ENCODE results near the gene PLXNC1. TPM values are rescaled to one million over a fixed set of nuclear protein-coding genes. Genes with fewer than 3 reads are reported as not detected.
A peak's percentile ranks its signal among the peaks of the same experiment; 100 is the strongest.

The PLXNC1 gene
- total and polyA plus RNA-seq, 4 donors: 1.7 to 70.0 (median 36.3) TPM

- Histone ChIP-seq H3K4me1 (ENCODE audit: control insufficient read depth in 5 of 5, insufficient read depth in 5 of 5, low read length in 5 of 5) (peaks cover 0 to 8% (median 0%) of the 10 kb centered on the region in 5 donors), H3K27me3 (ENCODE audit: control insufficient read depth in 3 of 3, insufficient read depth in 3 of 3, low read length in 2 of 3) (no peaks in the 10 kb centered on the region), H3K27ac (ENCODE audit: low read depth in 1 of 2, low read length in 1 of 2) (no peak overlapping the region), H3K9ac (ENCODE audit: insufficient read depth in 1 of 2, low read length in 2 of 2) (no peak overlapping the region), H3K4me3 (no peak overlapping the region), H3K36me3 (ENCODE audit: control insufficient read depth in 4 of 4, insufficient read depth in 4 of 4, low read length in 4 of 4) (no peaks in the 10 kb centered on the region), H3K9me3 (ENCODE audit: control insufficient read depth in 4 of 4, insufficient read depth in 3 of 4, low read length in 3 of 4) (no peaks in the 10 kb centered on the region)
- ATAC-seq (ENCODE audit: insufficient read depth, low FRiP score) (no peak), DNase-seq (no peak)
- 83 to 90% methylated on average over 5 of the region's 5 CpGs for WGBS, 2 donors
- TF ChIP-seq CTCF (IDR thresholded peaks at IDR 0.05; ENCODE audit: control extremely low read depth, extremely low read depth): no peak
These were observed 55.4 kb downstream of the PLXNC1 start for GRCh38 chr12:94203796-94204195.

DNA sequence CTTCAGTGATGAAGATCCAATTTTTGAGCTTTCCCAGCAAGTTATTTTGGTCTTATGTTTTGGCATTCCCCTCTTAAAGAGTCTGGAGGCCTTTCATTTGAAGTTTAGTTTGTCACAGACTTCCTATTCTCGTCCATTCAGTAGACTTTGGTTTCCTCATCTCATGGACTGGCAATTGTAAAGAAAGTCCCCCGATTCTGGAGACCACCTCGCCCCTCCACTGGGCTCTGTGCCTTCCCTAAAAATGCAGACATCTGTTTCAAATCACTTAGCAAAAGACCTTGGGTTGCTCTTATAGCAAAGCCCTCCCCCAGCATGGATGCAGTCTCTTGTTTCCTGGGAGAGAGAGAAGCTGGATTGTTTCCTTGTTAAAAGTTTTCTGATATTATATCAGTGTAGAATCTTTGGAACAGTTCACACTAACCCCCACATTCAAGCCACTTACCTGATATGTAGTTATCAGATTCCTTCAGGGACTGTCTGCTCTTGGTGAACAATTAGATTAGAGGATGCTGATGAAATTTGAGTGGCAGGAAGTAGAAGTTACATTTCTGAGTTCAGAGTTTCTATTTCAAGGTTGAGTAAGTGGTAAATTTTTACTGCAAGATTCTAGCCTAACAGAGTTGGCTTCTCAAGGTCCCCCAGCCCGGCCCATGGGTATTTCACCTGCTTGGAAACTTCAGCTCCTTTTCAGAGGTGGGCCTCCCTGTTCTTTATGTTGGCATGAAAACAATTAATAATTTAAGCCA is 56.3 kb downstream of the PLXNC1 start:
- ATAC-seq (ENCODE audit: insufficient read depth, low FRiP score): no peak
- TF ChIP-seq CTCF (IDR thresholded peaks at IDR 0.05; ENCODE audit: control extremely low read depth, extremely low read depth): no peak
- Histone ChIP-seq H3K4me3 (no peak overlapping the region), H3K4me1 (ENCODE audit: control insufficient read depth in 5 of 5, insufficient read depth in 5 of 5, low read length in 5 of 5) (peaks cover 0 to 8% (median 0%) of the 10 kb centered on the region in 5 donors), H3K27me3 (ENCODE audit: control insufficient read depth in 3 of 3, insufficient read depth in 3 of 3, low read length in 2 of 3) (no peaks in the 10 kb centered on the region), H3K9me3 (ENCODE audit: control insufficient read depth in 4 of 4, insufficient read depth in 3 of 4, low read length in 3 of 4) (no peaks in the 10 kb centered on the region), H3K27ac (ENCODE audit: low read depth in 1 of 2, low read length in 1 of 2) (no peak overlapping the region), H3K9ac (ENCODE audit: insufficient read depth in 1 of 2, low read length in 2 of 2) (no peak overlapping the region), H3K36me3 (ENCODE audit: control insufficient read depth in 4 of 4, insufficient read depth in 4 of 4, low read length in 4 of 4) (no peaks in the 10 kb centered on the region)
- DNase-seq: peak in 2 of 3 donors; percentile 30 to 49
- 21 to 37% methylated on average over 4 of the region's 4 CpGs for WGBS, 2 donors

GRCh38 chr12:94205822-94206221 is 57.4 kb downstream of the PLXNC1 start:
- no peaks in the 10 kb centered on the region for H3K36me3 ChIP-seq (ENCODE audit: control insufficient read depth in 4 of 4, insufficient read depth in 4 of 4, low read length in 4 of 4)
- peak overlapping the region in 1 of 2 donors; percentile 34 for H3K27ac ChIP-seq (ENCODE audit: low read depth in 1 of 2, low read length in 1 of 2)
- H3K9ac ChIP-seq (ENCODE audit: insufficient read depth in 1 of 2, low read length in 2 of 2): no peak overlapping the region
- DNase-seq (no peak), ATAC-seq (ENCODE audit: insufficient read depth, low FRiP score) (no peak)
- no peak overlapping the region for H3K4me3 ChIP-seq
- no peak for TF ChIP-seq CTCF (IDR thresholded peaks at IDR 0.05; ENCODE audit: control extremely low read depth, extremely low read depth)
- H3K27me3 ChIP-seq (ENCODE audit: control insufficient read depth in 3 of 3, insufficient read depth in 3 of 3, low read length in 2 of 3): no peaks in the 10 kb centered on the region
- WGBS, 2 donors: 37 to 51% methylated on average over 1 of the region's 1 CpG
- no peaks in the 10 kb centered on the region for H3K9me3 ChIP-seq (ENCODE audit: control insufficient read depth in 4 of 4, insufficient read depth in 3 of 4, low read length in 3 of 4)
- H3K4me1 ChIP-seq (ENCODE audit: control insufficient read depth in 5 of 5, insufficient read depth in 5 of 5, low read length in 5 of 5): peaks cover 0 to 8% (median 0%) of the 10 kb centered on the region in 5 donors

Measured in lung (tissue), 12 donors.